DOHH2 (cell line): Measurements from ENCODE around the gene SCAMP1.

ENCODE experiments used
- EZH2phosphoT487 ChIP-seq: fragments of 200-600 bp; sonication (generic); IDR thresholded peaks from 2 replicates; pipeline ENCODE4 v1.6.1; 2017; ENCODE audit warnings: borderline replicate concordance, mild to moderate bottlenecking, antibody characterized with exemption, low read length, moderate library complexity, mixed read lengths
- TF ChIP-seq, protein P1 (sequence below): fragments of 200-600 bp; sonication (generic); IDR thresholded peaks from one replicate; pipeline ENCODE4 v1.5.1; 2014; ENCODE audit warnings: antibody characterized with exemption, mild to moderate bottlenecking, low read depth, low read length; ENCODE audit not compliant: poor library complexity, severe bottlenecking

DNA sequence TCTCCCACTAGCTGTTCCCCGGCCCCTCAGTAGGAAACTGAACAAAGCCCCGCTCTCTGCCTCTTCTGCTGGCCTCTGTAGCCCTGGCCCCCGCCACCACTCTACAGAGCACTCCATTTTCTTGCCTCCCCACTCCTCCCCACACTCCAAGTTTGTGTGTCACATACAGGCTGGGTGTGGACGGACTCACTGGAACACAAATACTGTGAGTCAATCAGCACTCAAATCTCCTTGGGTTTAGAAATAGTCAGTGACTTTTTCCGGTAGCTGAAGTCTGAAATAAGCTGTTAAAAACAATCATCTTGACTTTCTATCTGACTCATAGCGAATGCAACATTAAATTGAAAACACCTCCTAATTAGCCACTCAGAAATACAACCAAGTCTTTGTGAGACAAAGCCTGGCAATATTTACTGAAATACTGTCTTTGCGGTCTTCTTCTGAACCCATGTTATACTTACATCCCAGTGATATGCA is 165.7 kb downstream of the SCAMP1 start:
- TF ChIP-seq EZH2phosphoT487, result no peak
- TF ChIP-seq, protein P1, sequence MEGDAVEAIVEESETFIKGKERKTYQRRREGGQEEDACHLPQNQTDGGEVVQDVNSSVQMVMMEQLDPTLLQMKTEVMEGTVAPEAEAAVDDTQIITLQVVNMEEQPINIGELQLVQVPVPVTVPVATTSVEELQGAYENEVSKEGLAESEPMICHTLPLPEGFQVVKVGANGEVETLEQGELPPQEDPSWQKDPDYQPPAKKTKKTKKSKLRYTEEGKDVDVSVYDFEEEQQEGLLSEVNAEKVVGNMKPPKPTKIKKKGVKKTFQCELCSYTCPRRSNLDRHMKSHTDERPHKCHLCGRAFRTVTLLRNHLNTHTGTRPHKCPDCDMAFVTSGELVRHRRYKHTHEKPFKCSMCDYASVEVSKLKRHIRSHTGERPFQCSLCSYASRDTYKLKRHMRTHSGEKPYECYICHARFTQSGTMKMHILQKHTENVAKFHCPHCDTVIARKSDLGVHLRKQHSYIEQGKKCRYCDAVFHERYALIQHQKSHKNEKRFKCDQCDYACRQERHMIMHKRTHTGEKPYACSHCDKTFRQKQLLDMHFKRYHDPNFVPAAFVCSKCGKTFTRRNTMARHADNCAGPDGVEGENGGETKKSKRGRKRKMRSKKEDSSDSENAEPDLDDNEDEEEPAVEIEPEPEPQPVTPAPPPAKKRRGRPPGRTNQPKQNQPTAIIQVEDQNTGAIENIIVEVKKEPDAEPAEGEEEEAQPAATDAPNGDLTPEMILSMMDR, result no peak
